Esophagus (tissue), 2 donors: Measurements from ENCODE around the gene PYGB. TPM values are rescaled to one million over a fixed set of nuclear protein-coding genes. Genes with fewer than 3 reads are reported as not detected.

Source experiments
- H3K27ac ChIP-seq, 2 donors: one replicate each; pipeline ENCODE4 v1.5.1; 2013; ENCODE audit warnings: low read depth in 2 of 2, mild to moderate bottlenecking in 2 of 2, inconsistent platforms in 1 of 2, low read length in 1 of 2, moderate library complexity in 1 of 2
- H3K27me3 ChIP-seq, 2 donors: one replicate each; pipeline ENCODE4 v1.6.1; 2013; ENCODE audit warnings: low read length in 2 of 2, control low read depth in 1 of 2, mild to moderate bottlenecking in 1 of 2; ENCODE audit not compliant: insufficient read depth in 2 of 2, control insufficient read depth in 1 of 2
- H3K36me3 ChIP-seq, 2 donors: one replicate each; pipeline ENCODE4 v1.6.1; 2013; ENCODE audit warnings: low read length in 1 of 2; ENCODE audit not compliant: control insufficient read depth in 2 of 2, insufficient read depth in 2 of 2
- H3K4me1 ChIP-seq, 2 donors: one replicate each; pipeline ENCODE4 v1.6.1; 2013; ENCODE audit warnings: low read length in 1 of 2; ENCODE audit not compliant: control insufficient read depth in 2 of 2, insufficient read depth in 2 of 2
- H3K4me3 ChIP-seq, 2 donors: one replicate each; pipeline ENCODE4 v1.5.1; 2013; ENCODE audit warnings: low read length in 2 of 2, mild to moderate bottlenecking in 2 of 2, low read depth in 1 of 2, moderate library complexity in 1 of 2
- H3K9me3 ChIP-seq, 2 donors: one replicate each; pipeline ENCODE4 v1.6.1; 2013; ENCODE audit warnings: mild to moderate bottlenecking in 2 of 2, low read depth in 1 of 2, low read length in 1 of 2, moderate library complexity in 1 of 2; ENCODE audit not compliant: control insufficient read depth in 2 of 2, insufficient read depth in 1 of 2
- WGBS, 2 donors: extraction: QIAGEN DNeasy Blood & Tissue Kit; methylation state at CpG; one replicate each; pipeline ENCODE4 v1.1.7; 2013; 5-methylcytosine and 5-hydroxymethylcytosine counted together
- polyA plus RNA-seq, 2 donors: library from polyadenylated mRNA; stranded (reverse); fragments of 200-250 nt; gene quantifications; one replicate each; pipeline ENCODE4 v1.2.3, GENCODE V29; 2013
- donor health status: healthy with polysubstance abuse.
- donor health status: Bipolar disorder and iron deficiency.

Gene PYGB
- polyA plus RNA-seq, 2 donors = 38.0 to 59.7 TPM

GRCh38 chr20:25300496-25301170 lies 52.7 kb downstream of the PYGB start:
- Histone ChIP-seq H3K36me3 (peaks cover 4 to 37% of the 10 kb centered on the region in 2 donors), H3K9me3 (no peaks in the 10 kb centered on the region), H3K4me1 (peaks cover 4 to 14% of the 10 kb centered on the region in 2 donors), H3K4me3 (no peak overlapping the region), H3K27ac (no peak overlapping the region), H3K27me3 (no peaks in the 10 kb centered on the region)
- WGBS, 2 donors = 78 to 85% methylated on average over 13 of the region's 13 CpGs

- WGBS, 2 donors = 64 to 78% methylated on average over 9 of the region's 9 CpGs
- no peak overlapping the region for H3K27ac ChIP-seq
- no peaks in the 10 kb centered on the region for H3K9me3 ChIP-seq
- no peak overlapping the region for H3K4me3 ChIP-seq
- no peaks in the 10 kb centered on the region for H3K27me3 ChIP-seq
- peaks cover 4 to 14% of the 10 kb centered on the region in 2 donors for H3K4me1 ChIP-seq
- peaks cover 4 to 37% of the 10 kb centered on the region in 2 donors for H3K36me3 ChIP-seq
Measured at GRCh38 chr20:25301357-25301920, 53.6 kb downstream of the PYGB start.

GRCh38 chr20:25302596-25302995 lies 54.7 kb downstream of the PYGB start:
- H3K36me3 ChIP-seq = peaks cover 0 to 31% of the 10 kb centered on the region in 2 donors
- H3K27ac ChIP-seq = peak overlapping the region in 1 of 2 donors; percentile 13
- WGBS, 2 donors = 88 to 91% methylated on average over 6 of the region's 6 CpGs
- no peaks in the 10 kb centered on the region for H3K27me3 ChIP-seq
- H3K4me1 ChIP-seq = peaks cover 0 to 10% of the 10 kb centered on the region in 2 donors
- H3K4me3 ChIP-seq = no peak overlapping the region
- H3K9me3 ChIP-seq = no peaks in the 10 kb centered on the region

- peaks cover 0 to 10% of the 10 kb centered on the region in 2 donors for H3K4me1 ChIP-seq
- WGBS, 2 donors = 94 to 96% methylated on average over 12 of the region's 12 CpGs
Measured at GRCh38 chr20:25303292-25304024, 55.6 kb downstream of the PYGB start.

GRCh38 chr20:25304025-25304549 lies 56.2 kb downstream of the PYGB start:
- Histone ChIP-seq H3K27me3 (no peaks in the 10 kb centered on the region), H3K9me3 (no peaks in the 10 kb centered on the region), H3K4me3 (no peak overlapping the region), H3K4me1 (peaks cover 0 to 12% of the 10 kb centered on the region in 2 donors), H3K36me3 (peaks cover 0 to 31% of the 10 kb centered on the region in 2 donors), H3K27ac (no peak overlapping the region)
- WGBS, 2 donors = 81 to 88% methylated on average over 11 of the region's 11 CpGs

More at GRCh38 chr20:25303292-25304024, 55.6 kb downstream of the PYGB start:
- Histone ChIP-seq H3K36me3 (peaks cover 0 to 29% of the 10 kb centered on the region in 2 donors), H3K9me3 (no peaks in the 10 kb centered on the region), H3K27me3 (no peaks in the 10 kb centered on the region), H3K27ac (no peak overlapping the region), H3K4me3 (no peak overlapping the region)

- H3K36me3 ChIP-seq = peaks cover 0 to 25% of the 10 kb centered on the region in 2 donors
- H3K9me3 ChIP-seq = no peaks in the 10 kb centered on the region
- no peaks in the 10 kb centered on the region for H3K27me3 ChIP-seq
- peaks cover 0 to 29% of the 10 kb centered on the region in 2 donors for H3K4me1 ChIP-seq
- H3K4me3 ChIP-seq = no peak overlapping the region
- WGBS, 2 donors = 92 to 94% methylated on average over 10 of the region's 10 CpGs
- no peak overlapping the region for H3K27ac ChIP-seq
Measured at GRCh38 chr20:25306991-25307903, 59.4 kb downstream of the PYGB start.

- Histone ChIP-seq H3K36me3 (peaks cover 0 to 17% of the 10 kb centered on the region in 2 donors), H3K27me3 (no peaks in the 10 kb centered on the region), H3K27ac (no peak overlapping the region), H3K9me3 (no peaks in the 10 kb centered on the region), H3K4me1 (peaks cover 0 to 25% of the 10 kb centered on the region in 2 donors), H3K4me3 (no peak overlapping the region)
- 94% methylated on average over 13 of the region's 13 CpGs for WGBS, 2 donors
Measured at GRCh38 chr20:25308083-25308491, 60.2 kb downstream of the PYGB start.

- 88 to 89% methylated on average over 17 of the region's 17 CpGs for WGBS, 2 donors
- Histone ChIP-seq H3K36me3 (peaks cover 0 to 12% of the 10 kb centered on the region in 2 donors), H3K27me3 (no peaks in the 10 kb centered on the region), H3K4me1 (peaks cover 0 to 25% of the 10 kb centered on the region in 2 donors), H3K4me3 (no peak overlapping the region), H3K9me3 (no peaks in the 10 kb centered on the region), H3K27ac (peak overlapping the region; percentile 73 to 89)
Measured at GRCh38 chr20:25308671-25309394, 60.9 kb downstream of the PYGB start.
